HG03175 (cell line): ENCODE results near the gene PLB1.

Source experiments
- ATAC-seq: cut with Tn5 transposase; IDR thresholded peaks from one replicate; pipeline ENCODE4 v1.9.1; 2021; ENCODE audit warnings: mild to moderate bottlenecking, moderate library complexity; ENCODE audit not compliant: unreplicated experiment

The PLB1 gene

GRCh38 chr2:28495551-28496250 lies at the start of gene PLB1:
TSS of gene PLB1 (plus strand) at chr2:28496060. CDS start at chr2:28496115, 55 bp downstream.
- ATAC-seq: no peak

- ATAC-seq: no peak
Observed at GRCh38 chr2:28446531-28446930, 49.3 kb upstream of the PLB1 start.

- ATAC-seq: no peak
Observed at GRCh38 chr2:28447086-28447485, 48.8 kb upstream of the PLB1 start.

GRCh38 chr2:28447943-28448792 lies 47.7 kb upstream of the PLB1 start:
- no peak for ATAC-seq

- ATAC-seq: no peak
Observed at GRCh38 chr2:28448793-28449100, 47.1 kb upstream of the PLB1 start.

GRCh38 chr2:28449126-28449487 lies 46.8 kb upstream of the PLB1 start:
- ATAC-seq: no peak

GRCh38 chr2:28449488-28450395 lies 46.1 kb upstream of the PLB1 start:
- no peak for ATAC-seq

GRCh38 chr2:28450901-28451565 lies 44.8 kb upstream of the PLB1 start:
- no peak for ATAC-seq

- no peak for ATAC-seq
Observed at GRCh38 chr2:28451793-28452533, 43.9 kb upstream of the PLB1 start.

GRCh38 chr2:28452534-28453081 lies 43.3 kb upstream of the PLB1 start:
- no peak for ATAC-seq

GRCh38 chr2:28453396-28453795 lies 42.5 kb upstream of the PLB1 start:
- no peak for ATAC-seq

- ATAC-seq: no peak
Observed at GRCh38 chr2:28454016-28454930, 41.6 kb upstream of the PLB1 start.

- ATAC-seq: no peak
Observed at GRCh38 chr2:28457237-28457636, 38.6 kb upstream of the PLB1 start.

GRCh38 chr2:28461056-28461455 lies 34.8 kb upstream of the PLB1 start:
- no peak for ATAC-seq

GRCh38 chr2:28462122-28462521 lies 33.7 kb upstream of the PLB1 start:
- ATAC-seq: no peak

GRCh38 chr2:28463211-28463816 lies 32.5 kb upstream of the PLB1 start:
- no peak for ATAC-seq

GRCh38 chr2:28463893-28464292 lies 32.0 kb upstream of the PLB1 start:
- ATAC-seq: no peak

- no peak for ATAC-seq
Observed at GRCh38 chr2:28465148-28465885, 30.5 kb upstream of the PLB1 start.
